Tibial artery (tissue), 4 donors: ENCODE data around the gene CXADR.
A peak's percentile ranks its signal among the peaks of the same experiment; 100 is the strongest.

Source experiments
- DNase-seq, 2 donors: peaks; one replicate each; pipeline ENCODE4 v3.0.0-alpha.2; 2019
- H3K27ac ChIP-seq, 2 donors: fragments of 200-600 bp; sonication (generic) in 1 of 2; 1 replicate in 1 of 2; 2 replicates in 1 of 2; pipeline ENCODE4 v1.5.1; 2018 to 2019; ENCODE audit warnings: mild to moderate bottlenecking in 1 of 2
- H3K27me3 ChIP-seq, 2 donors: fragments of 200-600 bp; sonication (generic) in 1 of 2; one replicate each; pipeline versions ENCODE4 v1.5.1 to v1.6.0; 2016 to 2019
- H3K36me3 ChIP-seq, 3 donors: fragments of 200-600 bp; sonication (generic) in 2 of 3; one replicate each; pipeline ENCODE4 v1.5.1; 2016 to 2019; ENCODE audit warnings: mild to moderate bottlenecking in 2 of 3
- H3K4me1 ChIP-seq, 4 donors: fragments of 200-600 bp; sonication (generic) in 2 of 4; 1 replicate in 3 of 4; 2 replicates in 1 of 4; pipeline ENCODE4 v1.5.1; 2016 to 2019
- H3K4me3 ChIP-seq, 2 donors: fragments of 200-600 bp; sonication (generic) in 1 of 2; 1 replicate in 1 of 2; 2 replicates in 1 of 2; pipeline ENCODE4 v1.5.1; 2018 to 2019; ENCODE audit warnings: mild to moderate bottlenecking in 2 of 2
- H3K9me3 ChIP-seq, 3 donors: fragments of 200-600 bp; sonication (generic) in 1 of 3; one replicate each; pipeline ENCODE4 v1.5.1; 2016 to 2019
- CTCF ChIP-seq, 2 experiments: fragments of 200-600 bp in 1 of 2; fragments of 450-650 bp in 1 of 2; IDR thresholded peaks; one replicate each; pipeline ENCODE4 v1.5.1; 2017 to 2019; ENCODE audit warnings: antibody characterized with exemption in 2 of 2, mild to moderate bottlenecking in 1 of 2, moderate library complexity in 1 of 2
- intact Hi-C: fragments of 100-400 bp; cut with DNase I; formaldehyde crosslinking; loops from one replicate; pipeline ENCODE4 v1.15.0; 2023; ENCODE audit warnings: low total_unique reads

The CXADR gene

GRCh38 chr21:17610911-17611310 is 98.1 kb downstream of the CXADR start:
- intact Hi-C loops, result no loop called here
- TF ChIP-seq CTCF (IDR thresholded peaks at IDR 0.05), result no peak
- no peaks in the 10 kb centered on the region for H3K9me3 ChIP-seq
- H3K27me3 ChIP-seq, result no peaks in the 10 kb centered on the region
- peak overlapping the region; percentile 96 for H3K27ac ChIP-seq
- H3K36me3 ChIP-seq, result peaks cover 5 to 9% (median 8%) of the 10 kb centered on the region in 3 donors
- peaks cover 0 to 17% (median 11%) of the 10 kb centered on the region in 4 donors for H3K4me1 ChIP-seq
- DNase-seq, result peak in 1 of 2 donors; percentile 22
- H3K4me3 ChIP-seq, result peak overlapping the region; percentile 74 to 96

- H3K27me3 ChIP-seq, result no peaks in the 10 kb centered on the region
- TF ChIP-seq CTCF (IDR thresholded peaks at IDR 0.05), result peak in 1 of 2 experiments; percentile 9
- H3K4me1 ChIP-seq, result peaks cover 0 to 17% (median 11%) of the 10 kb centered on the region in 4 donors
- peak; percentile 82 to 88 for DNase-seq
- no peaks in the 10 kb centered on the region for H3K9me3 ChIP-seq
- peak overlapping the region; percentile 96 for H3K27ac ChIP-seq
- peak overlapping the region; percentile 74 to 96 for H3K4me3 ChIP-seq
- H3K36me3 ChIP-seq, result peaks cover 5 to 9% (median 8%) of the 10 kb centered on the region in 3 donors
- intact Hi-C loops, result loop anchor here (2.0 kb wide), 1 partner anchor 207 kb away; the partner anchor contains the start of gene C21orf91
Measured at GRCh38 chr21:17611414-17612022, 98.7 kb downstream of the CXADR start.

GRCh38 chr21:17612023-17612564 is 99.3 kb downstream of the CXADR start:
- intact Hi-C loops, result loop anchor here (2.0 kb wide), 1 partner anchor 207 kb away; the partner anchor contains the start of gene C21orf91
- no peaks in the 10 kb centered on the region for H3K27me3 ChIP-seq
- peak; percentile 38 to 69 for DNase-seq
- H3K36me3 ChIP-seq, result peaks cover 5 to 9% (median 8%) of the 10 kb centered on the region in 3 donors
- peak overlapping the region; percentile 74 to 96 for H3K4me3 ChIP-seq
- H3K9me3 ChIP-seq, result no peaks in the 10 kb centered on the region
- TF ChIP-seq CTCF (IDR thresholded peaks at IDR 0.05), result no peak
- peaks cover 0 to 17% (median 11%) of the 10 kb centered on the region in 4 donors for H3K4me1 ChIP-seq
- peak overlapping the region; percentile 96 for H3K27ac ChIP-seq

- TF ChIP-seq CTCF (IDR thresholded peaks at IDR 0.05), result no peak
- intact Hi-C loops, result loop anchor here (2.0 kb wide), 1 partner anchor 206 kb away; the partner anchor contains the start of gene C21orf91
- DNase-seq, result peak; percentile 62 to 85
Measured at GRCh38 chr21:17612565-17613241, 99.9 kb downstream of the CXADR start, which contains the start of gene BTG3. Gene BTG3, minus strand, starts transcription at chr21:17612901. Its CDS starts 3,757 bp downstream, at chr21:17609144.

GRCh38 chr21:17613242-17613676 is 100.4 kb downstream of the CXADR start:
- H3K4me1 ChIP-seq, result peaks cover 0 to 17% (median 11%) of the 10 kb centered on the region in 4 donors
- TF ChIP-seq CTCF (IDR thresholded peaks at IDR 0.05), result no peak
- no peaks in the 10 kb centered on the region for H3K36me3 ChIP-seq
- H3K27ac ChIP-seq, result peak overlapping the region; percentile 96
- peak overlapping the region; percentile 74 to 96 for H3K4me3 ChIP-seq
- intact Hi-C loops, result loop anchor here (2.0 kb wide), 1 partner anchor 206 kb away; the partner anchor contains the start of gene C21orf91
- H3K9me3 ChIP-seq, result no peaks in the 10 kb centered on the region
- no peaks in the 10 kb centered on the region for H3K27me3 ChIP-seq
- DNase-seq, result peak; percentile 55 to 73

More at GRCh38 chr21:17612565-17613241, 99.9 kb downstream of the CXADR start, which contains the start of gene BTG3:
- Histone ChIP-seq H3K4me1 (peaks cover 0 to 17% (median 11%) of the 10 kb centered on the region in 4 donors), H3K36me3 (peaks cover under 1 to 5% (median 3%) of the 10 kb centered on the region in 3 donors), H3K27me3 (no peaks in the 10 kb centered on the region), H3K4me3 (peak within 1 kb of the TSS; percentile 74 to 96), H3K9me3 (no peaks in the 10 kb centered on the region), H3K27ac (peak within 1 kb of the TSS; percentile 96)
